ENCODE data around the gene ZFPM1. TPM values are rescaled to one million over a fixed set of nuclear protein-coding genes. Genes with fewer than 3 reads are reported as not detected.

The ZFPM1 gene
- total RNA-seq, 1 donor from 2014 or later: 0.79 TPM

DNA sequence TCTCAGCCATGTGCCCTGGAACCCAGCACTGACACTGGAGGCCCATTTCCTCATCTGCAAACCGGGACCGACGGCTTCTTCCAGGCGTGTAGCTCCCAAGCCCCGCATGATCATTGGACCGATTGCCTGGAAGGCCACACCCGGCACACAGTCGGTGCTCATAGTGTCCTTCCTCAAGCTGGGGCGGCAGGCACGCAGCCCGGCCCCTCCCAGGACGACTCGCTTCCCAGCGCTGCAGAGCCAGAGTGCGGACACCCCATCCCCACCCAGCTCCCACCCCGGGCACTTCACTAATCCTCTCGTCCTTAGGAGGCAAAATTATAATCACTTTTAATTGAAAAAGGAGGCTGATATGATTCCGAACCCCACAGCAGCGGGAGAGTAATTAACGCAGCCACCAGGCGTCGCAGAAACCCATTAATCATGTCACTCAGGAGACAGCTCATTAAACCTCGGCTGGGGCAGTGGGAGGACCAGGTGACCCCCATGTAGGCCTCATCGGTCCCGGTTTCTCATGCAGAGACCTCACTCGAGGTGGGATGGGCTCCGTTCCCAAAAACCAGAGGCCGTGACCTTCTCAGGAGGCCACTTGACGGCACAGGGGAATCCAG lies 37.3 kb upstream of the ZFPM1 start:
- H3K4me3 ChIP-seq (ENCODE audit: low read depth, low read length): no peak overlapping the region
- no peaks in the 10 kb centered on the region for H3K27me3 ChIP-seq (ENCODE audit: control insufficient read depth, insufficient read depth, low read length)
- FAIRE-seq: no peak
- no peak for DNase-seq (ENCODE audit: low read depth)
- no peaks in the 10 kb centered on the region for H3K36me3 ChIP-seq (ENCODE audit: control insufficient read depth, insufficient read depth, low read length)
- no peak for TF ChIP-seq CTCF (IDR thresholded peaks at IDR 0.05; ENCODE audit: insufficient read depth, low read length, severe bottlenecking)

DNA sequence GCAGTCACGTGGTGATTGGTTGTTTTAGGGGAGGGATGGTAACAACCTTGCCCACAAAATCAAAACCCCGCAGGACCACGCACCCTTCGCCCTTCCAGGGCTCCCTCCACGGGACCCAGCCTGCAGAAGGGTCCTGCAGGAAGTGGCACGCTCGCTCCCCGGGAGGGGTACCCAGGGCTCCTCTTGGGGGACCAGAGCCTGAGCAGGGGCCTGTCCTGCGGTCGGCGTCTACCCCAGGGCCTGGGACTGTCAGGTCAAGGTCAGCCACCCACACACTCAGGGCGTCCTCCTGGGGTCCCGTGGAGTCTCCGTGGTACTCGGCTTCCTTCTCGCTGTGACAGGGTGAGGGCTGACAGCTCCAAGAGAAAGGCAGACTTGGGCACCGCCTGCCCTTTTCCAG lies 36.4 kb upstream of the ZFPM1 start:
- Histone ChIP-seq H3K36me3 (ENCODE audit: control insufficient read depth, insufficient read depth, low read length) (no peaks in the 10 kb centered on the region), H3K27me3 (ENCODE audit: control insufficient read depth, insufficient read depth, low read length) (no peaks in the 10 kb centered on the region), H3K4me3 (ENCODE audit: low read depth, low read length) (no peak overlapping the region)
- DNase-seq (ENCODE audit: low read depth) (no peak), FAIRE-seq (no peak)
- TF ChIP-seq CTCF (IDR thresholded peaks at IDR 0.05; ENCODE audit: insufficient read depth, low read length, severe bottlenecking): no peak

- TF ChIP-seq CTCF (IDR thresholded peaks at IDR 0.05; ENCODE audit: insufficient read depth, low read length, severe bottlenecking): no peak
- no peaks in the 10 kb centered on the region for H3K27me3 ChIP-seq (ENCODE audit: control insufficient read depth, insufficient read depth, low read length)
- H3K36me3 ChIP-seq (ENCODE audit: control insufficient read depth, insufficient read depth, low read length): no peaks in the 10 kb centered on the region
- FAIRE-seq: no peak
- no peak overlapping the region for H3K4me3 ChIP-seq (ENCODE audit: low read depth, low read length)
- DNase-seq (ENCODE audit: low read depth): no peak
Observed at GRCh38 chr16:88417684-88418476, 35.2 kb upstream of the ZFPM1 start.

DNA sequence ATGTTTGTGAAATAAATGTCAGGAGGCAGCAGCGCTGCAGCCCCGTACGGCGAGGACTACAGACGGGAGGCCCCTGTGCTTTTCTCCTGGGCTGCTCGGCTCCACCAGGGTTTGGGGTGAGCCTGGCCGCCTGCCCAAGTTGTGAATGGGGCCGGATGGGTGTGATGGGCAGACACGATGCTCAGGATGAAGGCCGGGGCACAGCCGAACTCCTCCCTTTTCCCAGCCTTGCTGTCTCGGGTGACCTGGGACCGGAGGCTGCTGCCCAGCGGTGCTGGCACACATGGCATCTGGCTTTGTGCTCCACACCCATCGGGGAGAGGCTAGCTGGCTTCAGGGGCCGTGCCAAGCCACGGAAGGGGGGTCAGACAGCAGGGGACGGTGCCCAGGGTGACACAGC lies 34.2 kb upstream of the ZFPM1 start:
- TF ChIP-seq CTCF (IDR thresholded peaks at IDR 0.05; ENCODE audit: insufficient read depth, low read length, severe bottlenecking): no peak
- H3K4me3 ChIP-seq (ENCODE audit: low read depth, low read length): no peak overlapping the region
- DNase-seq (ENCODE audit: low read depth): no peak
- H3K27me3 ChIP-seq (ENCODE audit: control insufficient read depth, insufficient read depth, low read length): no peaks in the 10 kb centered on the region
- no peaks in the 10 kb centered on the region for H3K36me3 ChIP-seq (ENCODE audit: control insufficient read depth, insufficient read depth, low read length)
- FAIRE-seq: no peak

DNA sequence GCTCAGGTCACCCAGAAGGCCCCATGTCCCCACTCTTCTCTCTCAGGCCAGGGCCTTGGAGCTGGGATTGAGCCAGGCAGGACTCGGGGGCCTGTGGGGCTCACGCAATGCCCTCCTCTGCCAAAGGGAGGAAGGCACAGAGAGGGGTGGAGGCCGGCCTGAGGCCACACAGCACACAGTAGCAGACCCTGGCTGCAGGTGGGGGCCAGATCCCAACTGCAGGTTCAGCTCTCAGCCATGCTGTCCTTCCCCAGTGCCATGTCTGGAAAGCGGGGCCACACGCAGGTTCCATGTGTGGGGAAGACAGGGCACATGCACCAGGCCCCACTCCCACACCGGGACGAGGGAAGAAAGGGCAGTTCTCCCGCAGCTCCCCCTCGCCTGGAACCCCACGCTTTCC lies 33.3 kb upstream of the ZFPM1 start:
- no peak for TF ChIP-seq CTCF (IDR thresholded peaks at IDR 0.05; ENCODE audit: insufficient read depth, low read length, severe bottlenecking)
- H3K27me3 ChIP-seq (ENCODE audit: control insufficient read depth, insufficient read depth, low read length): no peaks in the 10 kb centered on the region
- FAIRE-seq (no peak), DNase-seq (ENCODE audit: low read depth) (no peak)
- no peaks in the 10 kb centered on the region for H3K36me3 ChIP-seq (ENCODE audit: control insufficient read depth, insufficient read depth, low read length)
- H3K4me3 ChIP-seq (ENCODE audit: low read depth, low read length): no peak overlapping the region

Data from bronchial epithelial cell (primary cell).